Measurements from ENCODE around the gene KLF7.

The KLF7 gene

GRCh38 chr2:207088276-207088675 lies 77.5 kb downstream of the KLF7 start:
- DNase-seq, result no peak

- DNase-seq, result no peak
Observed at GRCh38 chr2:207087046-207087902, 78.5 kb downstream of the KLF7 start.

GRCh38 chr2:207086136-207086535 lies 79.6 kb downstream of the KLF7 start:
- no peak for DNase-seq

GRCh38 chr2:207085110-207085509 lies 80.6 kb downstream of the KLF7 start:
- no peak for DNase-seq

GRCh38 chr2:207083361-207084110 lies 82.2 kb downstream of the KLF7 start:
- no peak for DNase-seq

- DNase-seq, result no peak
Observed at GRCh38 chr2:207082619-207083018, 83.1 kb downstream of the KLF7 start.

- no peak for DNase-seq
Observed at GRCh38 chr2:207078186-207078798, 87.5 kb downstream of the KLF7 start.

- DNase-seq, result no peak
Observed at GRCh38 chr2:207077266-207077665, 88.5 kb downstream of the KLF7 start.

GRCh38 chr2:207075456-207075855 lies 90.3 kb downstream of the KLF7 start:
- no peak for DNase-seq

- no peak for DNase-seq
Observed at GRCh38 chr2:207073801-207074678, 91.7 kb downstream of the KLF7 start.

GRCh38 chr2:207073412-207073800 lies 92.3 kb downstream of the KLF7 start:
- no peak for DNase-seq

GRCh38 chr2:207072571-207072970 lies 93.2 kb downstream of the KLF7 start:
- DNase-seq, result no peak

- DNase-seq, result no peak
Observed at GRCh38 chr2:207071820-207072219, 93.9 kb downstream of the KLF7 start.

- no peak for DNase-seq
Observed at GRCh38 chr2:207067473-207067872, 98.3 kb downstream of the KLF7 start.

GRCh38 chr2:207066791-207067460 lies 98.8 kb downstream of the KLF7 start:
- no peak for DNase-seq

- no peak for DNase-seq
Observed at GRCh38 chr2:207066166-207066565, 99.6 kb downstream of the KLF7 start.

- DNase-seq, result no peak
Observed at GRCh38 chr2:207064128-207064690, 101.5 kb downstream of the KLF7 start.

GRCh38 chr2:207061181-207061580 lies 104.6 kb downstream of the KLF7 start:
- DNase-seq, result no peak

- no peak for DNase-seq
Observed at GRCh38 chr2:207055257-207055656, 110.5 kb downstream of the KLF7 start.

- peak; percentile 60 for DNase-seq
Observed at GRCh38 chr2:207054521-207054920, 111.2 kb downstream of the KLF7 start.

- DNase-seq, result no peak
Observed at GRCh38 chr2:207051385-207051965, 114.3 kb downstream of the KLF7 start.

All from kidney glomerular epithelial cell (primary cell).